ENCODE results near the gene TRIM54.

TRIM54 gene

GRCh38 chr2:27281855-27282559 is at the start of gene TRIM54:
Gene TRIM54, plus strand, starts transcription at chr2:27282429. Its CDS starts 303 bp downstream, at chr2:27282732.
- DNase-seq: no peak

- no peak for DNase-seq
These were observed 48.9 kb upstream of the TRIM54 start for GRCh38 chr2:27233341-27233740.

GRCh38 chr2:27236136-27236535 is 46.1 kb upstream of the TRIM54 start:
- no peak for DNase-seq

GRCh38 chr2:27236626-27237025 is 45.6 kb upstream of the TRIM54 start:
- DNase-seq: no peak

GRCh38 chr2:27237341-27237945 is 44.8 kb upstream of the TRIM54 start:
- no peak for DNase-seq

GRCh38 chr2:27238976-27239375 is 43.3 kb upstream of the TRIM54 start:
- no peak for DNase-seq

GRCh38 chr2:27240406-27240805 is 41.8 kb upstream of the TRIM54 start:
- no peak for DNase-seq

- no peak for DNase-seq
These were observed 40.2 kb upstream of the TRIM54 start for GRCh38 chr2:27241761-27242613.

- no peak for DNase-seq
These were observed 39.6 kb upstream of the TRIM54 start for GRCh38 chr2:27242614-27242951.

GRCh38 chr2:27243391-27244130 is 38.7 kb upstream of the TRIM54 start:
- no peak for DNase-seq

GRCh38 chr2:27245116-27245515 is 37.1 kb upstream of the TRIM54 start:
- DNase-seq: no peak

GRCh38 chr2:27245626-27246025 is 36.6 kb upstream of the TRIM54 start:
- no peak for DNase-seq

GRCh38 chr2:27247893-27248292 is 34.3 kb upstream of the TRIM54 start:
- no peak for DNase-seq

- no peak for DNase-seq
These were observed 32.9 kb upstream of the TRIM54 start for GRCh38 chr2:27249159-27249890.

- DNase-seq: no peak
These were observed 32.2 kb upstream of the TRIM54 start for GRCh38 chr2:27249891-27250651.

GRCh38 chr2:27250652-27251379 is 31.4 kb upstream of the TRIM54 start:
- no peak for DNase-seq

- DNase-seq: no peak
These were observed 30.5 kb upstream of the TRIM54 start for GRCh38 chr2:27251766-27252165.

- no peak for DNase-seq
These were observed 27.0 kb upstream of the TRIM54 start for GRCh38 chr2:27255187-27255586.

- DNase-seq: no peak
These were observed 26.6 kb upstream of the TRIM54 start for GRCh38 chr2:27255660-27256059.

- no peak for DNase-seq
These were observed 25.3 kb upstream of the TRIM54 start for GRCh38 chr2:27256855-27257454.

- DNase-seq: no peak
These were observed 24.2 kb upstream of the TRIM54 start for GRCh38 chr2:27258051-27258450.

All from GOT3 (cell line).